Measurements from ENCODE around the gene CALN1. TPM values are rescaled to one million over a fixed set of nuclear protein-coding genes. Genes with fewer than 3 reads are reported as not detected.

Gene CALN1
- total RNA-seq, 1 donor, result not detected

- no peak overlapping the region for H3K4me3 ChIP-seq (ENCODE audit: low read depth, low read length)
- DNase-seq (ENCODE audit: low read depth), result no peak
- TF ChIP-seq CTCF (IDR thresholded peaks at IDR 0.05; ENCODE audit: insufficient read depth, low read length), result no peak
These were observed 371.5 kb downstream of the CALN1 start for GRCh38 chr7:72040641-72041040.

- no peak for DNase-seq (ENCODE audit: low read depth)
- TF ChIP-seq CTCF (IDR thresholded peaks at IDR 0.05; ENCODE audit: insufficient read depth, low read length), result no peak
- no peak overlapping the region for H3K4me3 ChIP-seq (ENCODE audit: low read depth, low read length)
These were observed 372.7 kb downstream of the CALN1 start for GRCh38 chr7:72039460-72039859.

- no peak overlapping the region for H3K4me3 ChIP-seq (ENCODE audit: low read depth, low read length)
- DNase-seq (ENCODE audit: low read depth), result no peak
- TF ChIP-seq CTCF (IDR thresholded peaks at IDR 0.05; ENCODE audit: insufficient read depth, low read length), result no peak
These were observed 374.0 kb downstream of the CALN1 start for GRCh38 chr7:72038022-72038732.

GRCh38 chr7:72037516-72037915, 374.6 kb downstream of the CALN1 start:
- no peak for TF ChIP-seq CTCF (IDR thresholded peaks at IDR 0.05; ENCODE audit: insufficient read depth, low read length)
- H3K4me3 ChIP-seq (ENCODE audit: low read depth, low read length), result no peak overlapping the region
- DNase-seq (ENCODE audit: low read depth), result no peak

- TF ChIP-seq CTCF (IDR thresholded peaks at IDR 0.05; ENCODE audit: insufficient read depth, low read length), result no peak
- no peak for DNase-seq (ENCODE audit: low read depth)
- H3K4me3 ChIP-seq (ENCODE audit: low read depth, low read length), result no peak overlapping the region
These were observed 376.9 kb downstream of the CALN1 start for GRCh38 chr7:72035266-72035665.

GRCh38 chr7:72032934-72033333, 379.2 kb downstream of the CALN1 start:
- DNase-seq (ENCODE audit: low read depth), result no peak
- TF ChIP-seq CTCF (IDR thresholded peaks at IDR 0.05; ENCODE audit: insufficient read depth, low read length), result no peak
- no peak overlapping the region for H3K4me3 ChIP-seq (ENCODE audit: low read depth, low read length)

Data from fibroblast of the aortic adventitia (primary cell).